CD14-positive monocyte (primary cell): ENCODE data around the gene SLC35G6. TPM values are rescaled to one million over a fixed set of nuclear protein-coding genes. Genes with fewer than 3 reads are reported as not detected.
A peak's percentile ranks its signal among the peaks of the same experiment; 100 is the strongest.

Experiments
- DNase-seq, 3 donors: peaks; one replicate each; pipeline ENCODE4 v3.0.0-alpha.2; 2011 to 2022
- H2AFZ ChIP-seq: 2 replicates; pipeline ENCODE4 v1.6.0; 2012; ENCODE audit warnings: mild to moderate bottlenecking, low read depth, low read length, inconsistent platforms; ENCODE audit not compliant: insufficient read depth, poor library complexity, severe bottlenecking
- H3K27ac ChIP-seq, 2 donors: 1 replicate in 1 of 2; 2 replicates in 1 of 2; pipeline ENCODE4 v1.5.1; 2012 to 2013; ENCODE audit warnings: low read length in 2 of 2, control low read depth in 1 of 2, inconsistent platforms in 1 of 2, low read depth in 1 of 2, mild to moderate bottlenecking in 1 of 2
- H3K27me3 ChIP-seq, 2 donors: one replicate each; pipeline versions ENCODE4 v1.6.0 to v1.6.1; 2011 to 2013; ENCODE audit warnings: low read length in 2 of 2; ENCODE audit not compliant: control insufficient read depth in 2 of 2, insufficient read depth in 2 of 2
- H3K36me3 ChIP-seq, 2 donors: replicated peaks in 1 of 2; 1 replicate in 1 of 2; 2 replicates in 1 of 2; pipeline versions ENCODE4 v1.5.1 to v1.6.1; 2012 to 2013; ENCODE audit warnings: low read length in 2 of 2, control low read depth in 1 of 2, inconsistent platforms in 1 of 2, mild to moderate bottlenecking in 1 of 2; ENCODE audit not compliant: insufficient read depth in 2 of 2, control insufficient read depth in 1 of 2
- H3K4me1 ChIP-seq, 2 donors: 1 replicate in 1 of 2; 2 replicates in 1 of 2; pipeline versions ENCODE4 v1.5.1 to v1.6.1; 2012 to 2013; ENCODE audit warnings: low read length in 2 of 2, control low read depth in 1 of 2, inconsistent platforms in 1 of 2, mild to moderate bottlenecking in 1 of 2, moderate library complexity in 1 of 2; ENCODE audit not compliant: insufficient read depth in 2 of 2, control insufficient read depth in 1 of 2
- H3K4me2 ChIP-seq: replicated peaks from 2 replicates; pipeline ENCODE3; 2012; ENCODE audit warnings: low read length, moderate library complexity, mild to moderate bottlenecking; ENCODE audit not compliant: poor library complexity, severe bottlenecking; ENCODE audit errors: extremely low read depth
- H3K4me3 ChIP-seq, 3 experiments: fragments of 200-600 bp in 1 of 3; sonication (generic) in 1 of 3; replicated peaks in 1 of 3; 1 replicate in 2 of 3; 2 replicates in 1 of 3; pipeline ENCODE4 v1.5.1; 2011 to 2013; ENCODE audit warnings: low read length in 3 of 3, mild to moderate bottlenecking in 3 of 3, control low read depth in 2 of 3, low read depth in 2 of 3, inconsistent platforms in 1 of 3, moderate library complexity in 1 of 3
- H3K79me2 ChIP-seq: 2 replicates; pipeline ENCODE4 v1.6.0; 2012; ENCODE audit warnings: mild to moderate bottlenecking, control low read depth, inconsistent platforms, low read length, moderate library complexity; ENCODE audit not compliant: insufficient read depth
- H3K9ac ChIP-seq: 2 replicates; pipeline ENCODE4 v1.6.0; 2017; ENCODE audit warnings: low read length, mild to moderate bottlenecking; ENCODE audit not compliant: insufficient read depth, poor library complexity, severe bottlenecking
- H3K9me3 ChIP-seq, 2 donors: replicated peaks in 1 of 2; 1 replicate in 1 of 2; 2 replicates in 1 of 2; pipeline versions ENCODE4 v1.5.1 to v1.6.1; 2012 to 2013; ENCODE audit warnings: low read length in 2 of 2, control low read depth in 1 of 2; ENCODE audit not compliant: control insufficient read depth in 1 of 2, insufficient read depth in 1 of 2
- H4K20me1 ChIP-seq: 2 replicates; pipeline ENCODE4 v1.6.0; 2012; ENCODE audit warnings: mild to moderate bottlenecking, low read length, control low read depth, moderate library complexity; ENCODE audit not compliant: insufficient read depth
- H3K27ac Mint-ChIP-seq, 7 donors: one replicate each; pipeline ENCODE4 v1.8.0; 2020; ENCODE audit warnings: mild to moderate bottlenecking in 7 of 7, mixed read lengths in 7 of 7, moderate library complexity in 6 of 7, inconsistent platforms in 2 of 7
- H3K27me3 Mint-ChIP-seq, 3 donors: one replicate each; pipeline ENCODE4 v1.8.0; 2021 to 2022; ENCODE audit warnings: low read depth in 3 of 3, mild to moderate bottlenecking in 3 of 3, mixed read lengths in 3 of 3, moderate library complexity in 3 of 3, inconsistent platforms in 1 of 3
- H3K36me3 Mint-ChIP-seq, 2 donors: one replicate each; pipeline ENCODE4 v1.8.0; 2020; ENCODE audit warnings: mixed read lengths in 2 of 2, inconsistent platforms in 1 of 2, mild to moderate bottlenecking in 1 of 2
- H3K4me1 Mint-ChIP-seq: one replicate; pipeline ENCODE4 v1.8.0; 2020; ENCODE audit warnings: mild to moderate bottlenecking, mixed read lengths
- H3K4me3 Mint-ChIP-seq, 2 donors: one replicate each; pipeline ENCODE4 v1.8.0; 2020; ENCODE audit warnings: mild to moderate bottlenecking in 2 of 2, mixed read lengths in 2 of 2, moderate library complexity in 1 of 2
- H3K9me3 Mint-ChIP-seq, 7 donors: one replicate each; pipeline ENCODE4 v1.8.0; 2020 to 2022; ENCODE audit warnings: mixed read lengths in 7 of 7, mild to moderate bottlenecking in 6 of 7, moderate library complexity in 6 of 7, inconsistent platforms in 2 of 7
- CTCF ChIP-seq: fragments of 200-600 bp; IDR thresholded peaks from one replicate; pipeline ENCODE4 v1.8.0; 2022; ENCODE audit warnings: antibody characterized with exemption, mild to moderate bottlenecking
- WGBS: methylation state at CpG from one replicate; pipeline ENCODE4 v1.1.5; 2013; ENCODE audit warnings: missing lambda C conversion rate; ENCODE audit not compliant: insufficient coverage; 5-methylcytosine and 5-hydroxymethylcytosine counted together
- intact Hi-C, 2 donors: fragments of 100-400 bp; cut with micrococcal nuclease; formaldehyde crosslinking; loops; one replicate each; pipeline versions ENCODE4 v1.15.0 to v1.15.1; 2023
- polyA plus RNA-seq, 3 donors: library from polyadenylated mRNA; depleted of rRNA in 1 of 3; unstranded in 2 of 3; stranded (reverse) in 1 of 3; fragments of 300-500 nt in 2 of 3; fragments of >200 nt in 1 of 3; fragmentation: Illumina TruSeq in 2 of 3; gene quantifications; 1 replicate in 2 of 3; 2 replicates in 1 of 3; pipeline ENCODE4 v1.2.3, GENCODE V29; 2012 to 2021

Gene SLC35G6
- polyA plus RNA-seq, 3 donors, result not detected

GRCh38 chr17:7444682-7445618 is 36.3 kb upstream of the SLC35G6 start, which contains the start of gene CHRNB1:
CHRNB1 (plus strand) TSS chr17:7445061; CDS start chr17:7445128, 67 bp downstream.
- Mint-ChIP-seq H3K27me3 (peaks cover 80 to 94% (median 92%) of the 10 kb centered on the region in 3 donors), H3K9me3 (peaks cover 0 to 20% (median 10%) of the 10 kb centered on the region in 7 donors), H3K36me3 (peaks cover 10 to 13% of the 10 kb centered on the region in 2 donors), H3K27ac (peak within 1 kb of the TSS in 3 of 7 donors; percentile 30 to 66 (median 58)), H3K4me1 (peaks cover 30% of the 10 kb centered on the region), H3K4me3 (peak within 1 kb of the TSS; percentile 78 to 94)
- DNase-seq, result peak; percentile 66 to 72 (median 68)
- Histone ChIP-seq H3K27me3 (peaks cover 43 to 86% of the 10 kb centered on the region in 2 donors), H2AFZ (peak within 1 kb of the TSS; percentile 76), H4K20me1 (no peaks in the 10 kb centered on the region), H3K4me1 (peaks cover 25 to 27% of the 10 kb centered on the region in 2 donors), H3K27ac (no peak within 1 kb of the TSS), H3K9ac (no peak within 1 kb of the TSS), H3K9me3 (peaks cover 0 to 15% of the 10 kb centered on the region in 2 donors), H3K79me2 (no peaks in the 10 kb centered on the region), H3K4me2 (peak within 1 kb of the TSS; percentile 80), H3K4me3 (peak within 1 kb of the TSS; percentile 9 to 72 (median 44)), H3K36me3 (no peaks in the 10 kb centered on the region)
- no peak for TF ChIP-seq CTCF
- 2% methylated on average over 50 of the region's 51 CpGs for WGBS
- intact Hi-C loops, result no loop called here

- Mint-ChIP-seq H3K9me3 (peaks cover 0 to 15% (median 5%) of the 10 kb centered on the region in 7 donors), H3K36me3 (peaks cover 10 to 13% of the 10 kb centered on the region in 2 donors), H3K27ac (peak overlapping the region in 2 of 7 donors; percentile 30 to 66), H3K27me3 (peaks cover 74 to 89% (median 85%) of the 10 kb centered on the region in 3 donors), H3K4me3 (peak overlapping the region; percentile 78 to 94), H3K4me1 (peaks cover 23% of the 10 kb centered on the region)
- H3K9me3 ChIP-seq, result peaks cover 0 to 9% of the 10 kb centered on the region in 2 donors
- peaks cover 37 to 79% of the 10 kb centered on the region in 2 donors for H3K27me3 ChIP-seq
- H3K4me3 ChIP-seq, result peak overlapping the region; percentile 9 to 72 (median 44)
- H3K4me1 ChIP-seq, result peaks cover 19 to 21% of the 10 kb centered on the region in 2 donors
- TF ChIP-seq CTCF, result no peak
- no peak overlapping the region for H3K9ac ChIP-seq
- intact Hi-C loops, result no loop called here
- H3K27ac ChIP-seq, result no peak overlapping the region
- H3K4me2 ChIP-seq, result peak overlapping the region; percentile 80
- no peaks in the 10 kb centered on the region for H4K20me1 ChIP-seq
- H3K36me3 ChIP-seq, result no peaks in the 10 kb centered on the region
- peak overlapping the region; percentile 76 for H2AFZ ChIP-seq
- no peak for DNase-seq
- no peaks in the 10 kb centered on the region for H3K79me2 ChIP-seq
- WGBS, result 5% methylated on average over 10 of the region's 16 CpGs
Observed at GRCh38 chr17:7445619-7445968, 35.7 kb upstream of the SLC35G6 start.
